ENCODE measurements around the gene KIF5C.
"Not testable (repeated sequence)": the region's sequence is repeated elsewhere in the genome, so short reads cannot be mapped to it uniquely, and the experiment has no call there.

KIF5C gene

GRCh38 chr2:148874868-148875341 lies at the start of gene KIF5C:
TSS of gene KIF5C (plus strand) at chr2:148875227. CDS start at chr2:148875618, 391 bp downstream.
- peak; percentile 91 for DNase-seq (ENCODE audit: low spot score)

- DNase-seq (ENCODE audit: low spot score), result no peak
Observed at GRCh38 chr2:148826791-148827190, 48.2 kb upstream of the KIF5C start.

- DNase-seq (ENCODE audit: low spot score), result no peak
Observed at GRCh38 chr2:148828941-148829340, 46.1 kb upstream of the KIF5C start.

GRCh38 chr2:148829618-148830017 lies 45.4 kb upstream of the KIF5C start:
- no peak for DNase-seq (ENCODE audit: low spot score)

GRCh38 chr2:148832637-148833036 lies 42.4 kb upstream of the KIF5C start:
- no peak for DNase-seq (ENCODE audit: low spot score)

GRCh38 chr2:148842050-148842449 lies 33.0 kb upstream of the KIF5C start:
- no peak for DNase-seq (ENCODE audit: low spot score)

GRCh38 chr2:148848146-148848545 lies 26.9 kb upstream of the KIF5C start:
- DNase-seq (ENCODE audit: low spot score), result no peak

- no peak for DNase-seq (ENCODE audit: low spot score)
Observed at GRCh38 chr2:148853458-148853857, 21.6 kb upstream of the KIF5C start.

- DNase-seq (ENCODE audit: low spot score), result no peak
Observed at GRCh38 chr2:148860037-148860436, 15.0 kb upstream of the KIF5C start.

- no peak for DNase-seq (ENCODE audit: low spot score)
Observed at GRCh38 chr2:148861367-148861766, 13.7 kb upstream of the KIF5C start.

GRCh38 chr2:148862478-148862877 lies 12.5 kb upstream of the KIF5C start:
- not testable (repeated sequence) for DNase-seq (ENCODE audit: low spot score)

- no peak for DNase-seq (ENCODE audit: low spot score)
Observed at GRCh38 chr2:148865512-148865911, 9.5 kb upstream of the KIF5C start.

GRCh38 chr2:148866091-148866490 lies 8.9 kb upstream of the KIF5C start:
- no peak for DNase-seq (ENCODE audit: low spot score)

GRCh38 chr2:148867079-148867769 lies 7.8 kb upstream of the KIF5C start:
- no peak for DNase-seq (ENCODE audit: low spot score)

GRCh38 chr2:148875387-148876051 lies 492 bp downstream of the KIF5C start:
- DNase-seq (ENCODE audit: low spot score), result no peak

GRCh38 chr2:148876202-148876594 lies 1.2 kb downstream of the KIF5C start:
- no peak for DNase-seq (ENCODE audit: low spot score)

- DNase-seq (ENCODE audit: low spot score), result peak; percentile 66
Observed at GRCh38 chr2:148876595-148877402, 1.8 kb downstream of the KIF5C start.

- no peak for DNase-seq (ENCODE audit: low spot score)
Observed at GRCh38 chr2:148877403-148877740, 2.3 kb downstream of the KIF5C start.

- DNase-seq (ENCODE audit: low spot score), result no peak
Observed at GRCh38 chr2:148880636-148881035, 5.6 kb downstream of the KIF5C start.

- DNase-seq (ENCODE audit: low spot score), result no peak
Observed at GRCh38 chr2:148882051-148882450, 7.0 kb downstream of the KIF5C start.

- DNase-seq (ENCODE audit: low spot score), result no peak
Observed at GRCh38 chr2:148885209-148885608, 10.2 kb downstream of the KIF5C start.

- no peak for DNase-seq (ENCODE audit: low spot score)
Observed at GRCh38 chr2:148885988-148886387, 11.0 kb downstream of the KIF5C start.

Measured in CD4-positive, alpha-beta T cell treated with Interleukin-6 at 100 ng/mL for 8 hours (primary cell).